HG02884 (cell line): Measurements from ENCODE around the gene UBXN2A.
"Not testable (repeated sequence)": the region's sequence is repeated elsewhere in the genome, so short reads cannot be mapped to it uniquely, and the experiment has no call there.

Source experiments
- ATAC-seq: cut with Tn5 transposase; IDR thresholded peaks from one replicate; pipeline ENCODE4 v1.9.1; 2021; ENCODE audit warnings: mild to moderate bottlenecking, moderate library complexity; ENCODE audit not compliant: unreplicated experiment

Gene UBXN2A

GRCh38 chr2:24011250-24012104, 71.2 kb downstream of the UBXN2A start:
- ATAC-seq = no peak

DNA sequence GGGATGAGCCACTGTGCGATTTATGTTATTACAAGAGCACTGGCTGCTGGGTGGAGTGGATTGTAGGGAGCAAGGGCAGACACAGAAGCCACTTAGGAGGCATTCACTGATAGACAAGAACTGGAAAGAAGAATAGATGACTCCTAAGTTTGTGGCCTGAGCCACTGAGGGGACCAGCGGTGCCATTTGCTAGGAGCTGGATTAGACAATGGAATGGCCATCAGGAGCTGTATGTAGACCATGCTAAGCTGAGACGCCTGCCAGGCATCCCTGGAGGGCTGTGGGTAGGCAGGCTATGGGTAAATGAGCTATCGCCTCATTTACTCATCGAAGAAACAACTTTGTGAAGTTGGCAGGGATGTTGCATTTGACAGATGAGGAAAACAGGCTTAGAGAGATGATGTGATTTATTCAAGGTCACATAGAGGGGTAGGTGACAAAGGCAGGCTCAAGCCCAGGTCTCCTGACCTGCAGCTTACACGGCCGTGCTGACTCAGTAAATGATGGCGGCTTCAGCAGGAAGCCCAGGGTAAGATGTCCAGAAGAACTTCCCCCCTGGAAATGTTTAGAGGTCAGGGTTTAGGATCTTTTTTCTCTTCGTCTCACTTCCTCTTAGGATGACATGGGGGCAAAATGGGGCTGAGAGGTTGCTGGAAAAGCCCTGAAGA, 72.4 kb downstream of the UBXN2A start:
- no peak for ATAC-seq

DNA sequence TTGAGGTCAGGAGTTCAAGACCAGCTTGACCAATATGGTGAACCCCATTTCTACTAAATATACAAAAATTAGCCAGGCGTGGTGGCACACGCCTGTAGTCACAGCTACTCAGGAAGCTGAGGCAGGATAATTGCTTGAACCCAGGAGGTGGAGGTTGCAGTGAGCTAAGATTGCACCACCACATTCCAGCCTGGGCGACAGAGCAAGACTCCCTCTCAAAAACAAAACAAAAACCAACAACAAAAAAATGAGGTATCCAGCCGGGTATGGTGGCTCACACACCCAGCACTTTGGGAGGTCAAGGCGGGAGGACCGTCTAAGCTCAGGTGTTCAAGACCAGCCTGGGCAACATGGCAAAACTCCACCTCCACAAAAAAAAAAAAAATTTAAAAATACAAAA, 74.6 kb downstream of the UBXN2A start:
- not testable (repeated sequence) for ATAC-seq

- ATAC-seq = no peak
Measured at GRCh38 chr2:24015562-24016375, 75.5 kb downstream of the UBXN2A start.

- ATAC-seq = no peak
Measured at GRCh38 chr2:24016376-24016761, 76.1 kb downstream of the UBXN2A start.

DNA sequence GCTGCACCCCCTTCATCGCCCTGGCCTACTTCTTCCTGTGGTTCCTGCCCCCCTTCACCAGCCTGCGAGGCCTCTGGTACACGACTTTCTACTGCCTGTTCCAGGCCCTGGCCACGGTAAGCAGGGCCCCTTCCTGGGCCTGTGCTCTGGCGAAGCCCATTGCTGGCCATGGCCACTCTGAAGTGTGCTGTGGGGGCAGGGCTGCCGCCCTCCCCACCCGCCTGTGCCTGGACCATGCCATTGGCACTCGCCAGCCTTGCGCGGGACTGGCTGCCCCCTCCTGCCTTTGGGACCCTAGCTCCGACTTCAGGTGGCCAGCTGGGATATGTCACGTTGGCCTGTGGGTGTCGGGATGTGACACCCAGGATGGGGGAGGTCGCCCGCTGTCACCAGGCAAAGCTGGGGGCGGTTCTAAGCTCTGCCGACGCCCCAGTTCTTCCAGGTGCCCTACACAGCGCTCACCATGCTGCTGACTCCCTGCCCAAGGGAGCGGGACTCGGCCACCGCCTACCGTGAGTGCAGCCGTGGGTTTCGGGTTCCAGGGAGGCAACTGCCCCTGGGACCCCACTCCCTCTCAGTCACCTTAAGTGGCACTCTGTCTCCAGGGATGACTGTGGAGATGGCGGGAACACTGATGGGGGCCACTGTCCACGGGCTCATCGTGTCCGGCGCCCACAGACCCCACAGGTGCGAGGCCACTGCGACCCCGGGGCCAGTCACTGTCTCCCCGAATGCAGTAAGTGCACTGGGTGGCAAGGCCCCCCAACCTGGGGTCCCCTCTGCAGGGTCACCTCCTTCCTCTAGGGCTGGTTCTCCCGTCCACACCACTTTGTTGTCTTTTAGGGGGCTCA, 76.8 kb downstream of the UBXN2A start:
- ATAC-seq = no peak

DNA sequence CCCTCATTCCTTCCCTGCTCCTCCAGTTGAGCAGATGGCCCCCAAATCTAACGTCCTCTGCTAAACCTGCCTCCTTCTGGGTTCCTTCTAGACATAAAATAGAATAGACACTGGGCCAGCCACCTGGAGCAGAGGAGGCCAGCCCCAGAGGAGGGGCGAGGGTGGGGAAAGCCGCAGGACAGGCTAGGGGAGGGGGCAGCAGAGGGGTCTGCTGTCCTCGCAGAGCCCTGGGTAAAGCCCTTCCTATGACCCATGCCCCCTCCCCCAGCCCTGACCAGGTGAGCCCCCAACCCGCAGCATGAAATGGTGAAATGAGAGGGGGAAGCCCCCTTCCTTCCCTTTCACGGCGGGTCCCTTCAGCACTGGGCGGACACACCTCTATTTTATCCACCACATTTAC, 77.4 kb downstream of the UBXN2A start:
- ATAC-seq = no peak

- ATAC-seq = no peak
Measured at GRCh38 chr2:24018241-24018640, 78.0 kb downstream of the UBXN2A start.

DNA sequence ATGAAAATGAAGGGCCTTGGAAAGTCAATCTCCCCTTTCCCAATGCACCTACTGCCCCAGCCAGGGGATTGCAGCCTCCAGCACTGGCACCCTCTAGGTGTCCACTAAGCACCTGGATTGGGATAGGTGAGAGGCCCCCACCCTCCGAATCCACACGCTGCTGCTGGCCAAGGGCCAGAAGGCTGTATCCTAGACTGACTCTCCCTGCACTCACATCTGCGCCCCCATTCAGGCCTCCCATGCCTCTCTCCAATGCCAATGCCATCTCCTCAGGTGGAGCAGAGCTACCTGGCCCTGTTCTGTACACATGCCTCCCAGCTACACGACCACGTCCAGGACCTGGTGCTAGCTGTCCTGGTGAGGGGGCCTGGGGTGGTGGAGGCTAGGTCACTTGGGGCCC, 79.5 kb downstream of the UBXN2A start:
- ATAC-seq = no peak

DNA sequence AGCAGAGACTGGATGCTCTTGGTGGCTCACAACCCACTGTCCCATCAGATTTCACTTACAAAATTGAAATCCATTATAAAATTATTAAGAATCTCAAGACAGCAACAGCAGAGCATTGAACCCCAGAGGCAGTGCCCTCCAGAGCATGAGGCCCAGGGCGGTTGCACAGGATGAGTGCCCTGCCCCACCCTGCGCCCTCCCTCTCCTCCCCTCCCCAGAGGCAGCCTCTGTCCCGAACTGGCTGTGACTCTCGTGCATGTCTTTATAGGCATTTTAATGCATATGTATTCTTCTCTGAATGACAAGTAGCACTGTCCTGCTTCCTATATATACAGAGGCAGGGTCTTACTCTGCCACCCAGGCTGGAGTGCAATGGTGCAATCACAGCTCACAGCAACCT, 80.0 kb downstream of the UBXN2A start:
- ATAC-seq = no peak

- ATAC-seq = no peak
Measured at GRCh38 chr2:24021122-24021998, 81.1 kb downstream of the UBXN2A start.

GRCh38 chr2:24022324-24022974, 82.2 kb downstream of the UBXN2A start:
- ATAC-seq = no peak

DNA sequence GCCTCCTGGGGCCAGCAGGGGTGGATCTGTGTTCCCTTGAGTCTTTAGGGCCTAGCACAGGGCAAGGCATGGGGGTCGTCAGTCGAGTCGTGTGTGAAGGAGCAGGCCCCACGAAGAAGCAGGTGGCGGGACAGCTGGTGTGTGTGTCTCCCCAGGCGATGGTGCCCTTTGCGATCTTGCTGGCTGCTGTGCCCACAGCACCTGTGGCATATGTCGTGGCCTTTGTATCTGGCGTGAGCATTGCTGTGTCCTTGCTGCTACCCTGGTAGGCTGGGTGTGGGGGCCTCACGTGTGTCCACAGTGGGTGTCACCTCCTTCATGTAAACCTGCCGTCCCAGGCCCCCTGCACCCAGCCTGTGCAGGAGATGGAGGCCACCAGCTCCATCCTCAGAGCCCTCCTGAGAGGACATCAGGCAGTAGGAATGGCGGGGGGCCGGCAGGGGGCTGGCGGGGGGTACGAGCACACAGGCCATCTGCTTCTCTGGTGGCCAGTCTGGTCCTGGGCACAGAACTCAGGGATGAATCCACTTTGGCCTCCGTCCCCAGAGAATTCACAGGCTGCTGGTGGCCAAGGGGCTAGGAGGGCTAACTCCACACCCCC, 82.8 kb downstream of the UBXN2A start:
- no peak for ATAC-seq

DNA sequence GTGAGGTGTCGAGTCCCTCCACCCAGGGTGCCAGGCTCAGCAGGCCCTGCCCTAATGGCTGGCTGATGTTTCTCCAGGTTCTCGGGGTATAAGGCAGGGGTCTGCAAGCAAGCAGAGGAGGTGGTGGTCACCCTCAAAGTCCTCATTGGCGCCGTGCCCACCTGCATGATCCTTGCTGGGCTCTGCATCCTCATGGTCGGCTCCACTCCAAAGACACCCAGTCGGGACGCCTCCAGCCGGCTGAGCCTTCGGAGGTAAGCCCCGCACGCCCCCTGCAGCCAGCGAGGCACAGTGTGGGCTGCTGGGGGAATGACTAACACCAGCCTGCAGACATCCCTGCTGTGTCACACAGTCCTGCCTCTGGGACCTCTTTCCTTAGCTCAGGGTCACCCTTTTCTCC, 83.8 kb downstream of the UBXN2A start:
- no peak for ATAC-seq

GRCh38 chr2:24024996-24025663, 84.9 kb downstream of the UBXN2A start:
- ATAC-seq = no peak

DNA sequence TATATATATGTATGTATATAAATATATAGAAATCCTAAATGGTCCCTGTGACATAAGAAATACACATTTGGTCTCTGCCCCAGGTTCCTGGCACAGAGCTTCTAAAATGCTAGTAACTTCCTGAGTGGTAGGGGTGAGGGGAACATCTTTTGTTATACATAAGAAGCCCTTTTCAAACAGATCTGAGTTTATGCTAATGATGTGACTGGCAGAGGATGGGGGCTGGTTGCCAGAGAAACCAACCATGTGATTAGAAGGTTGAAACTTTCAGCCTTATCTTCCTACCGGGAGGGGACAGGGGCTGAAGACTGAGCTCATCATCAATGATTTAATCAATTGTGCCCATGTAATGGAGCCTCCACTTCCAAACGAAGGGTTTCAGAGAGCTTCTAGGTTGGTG, 86.0 kb downstream of the UBXN2A start:
- ATAC-seq = no peak

- no peak for ATAC-seq
Measured at GRCh38 chr2:24038786-24039499, 98.7 kb downstream of the UBXN2A start.

GRCh38 chr2:24040511-24040910, 100.2 kb downstream of the UBXN2A start:
- ATAC-seq = no peak
